ENCODE data around the gene SMARCA4.

DNA sequence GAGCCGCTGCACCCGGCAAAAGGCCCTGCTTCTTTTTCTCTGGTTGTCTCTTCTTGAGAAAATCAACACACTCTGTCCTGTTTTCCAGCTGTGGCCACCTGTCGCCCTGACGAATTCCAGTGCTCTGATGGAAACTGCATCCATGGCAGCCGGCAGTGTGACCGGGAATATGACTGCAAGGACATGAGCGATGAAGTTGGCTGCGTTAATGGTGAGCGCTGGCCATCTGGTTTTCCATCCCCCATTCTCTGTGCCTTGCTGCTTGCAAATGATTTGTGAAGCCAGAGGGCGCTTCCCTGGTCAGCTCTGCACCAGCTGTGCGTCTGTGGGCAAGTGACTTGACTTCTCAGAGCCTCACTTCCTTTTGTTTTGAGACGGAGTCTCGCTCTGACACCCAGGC is 145.6 kb downstream of the SMARCA4 start:
- TF ChIP-seq, protein P1, sequence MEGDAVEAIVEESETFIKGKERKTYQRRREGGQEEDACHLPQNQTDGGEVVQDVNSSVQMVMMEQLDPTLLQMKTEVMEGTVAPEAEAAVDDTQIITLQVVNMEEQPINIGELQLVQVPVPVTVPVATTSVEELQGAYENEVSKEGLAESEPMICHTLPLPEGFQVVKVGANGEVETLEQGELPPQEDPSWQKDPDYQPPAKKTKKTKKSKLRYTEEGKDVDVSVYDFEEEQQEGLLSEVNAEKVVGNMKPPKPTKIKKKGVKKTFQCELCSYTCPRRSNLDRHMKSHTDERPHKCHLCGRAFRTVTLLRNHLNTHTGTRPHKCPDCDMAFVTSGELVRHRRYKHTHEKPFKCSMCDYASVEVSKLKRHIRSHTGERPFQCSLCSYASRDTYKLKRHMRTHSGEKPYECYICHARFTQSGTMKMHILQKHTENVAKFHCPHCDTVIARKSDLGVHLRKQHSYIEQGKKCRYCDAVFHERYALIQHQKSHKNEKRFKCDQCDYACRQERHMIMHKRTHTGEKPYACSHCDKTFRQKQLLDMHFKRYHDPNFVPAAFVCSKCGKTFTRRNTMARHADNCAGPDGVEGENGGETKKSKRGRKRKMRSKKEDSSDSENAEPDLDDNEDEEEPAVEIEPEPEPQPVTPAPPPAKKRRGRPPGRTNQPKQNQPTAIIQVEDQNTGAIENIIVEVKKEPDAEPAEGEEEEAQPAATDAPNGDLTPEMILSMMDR (IDR thresholded peaks at IDR 0.05) = no peak
- TF ChIP-seq POLR2A (IDR thresholded peaks at IDR 0.05) = no peak
